MCF 10A (cell line): ENCODE results near the gene ST6GALNAC4. TPM values are rescaled to one million over a fixed set of nuclear protein-coding genes. Genes with fewer than 3 reads are reported as not detected.
"Not testable (repeated sequence)": the region's sequence is repeated elsewhere in the genome, so short reads cannot be mapped to it uniquely, and the experiment has no call there.

Source experiments
- BruUV-seq: library from RNA; stranded (reverse); fragments of 400-500 nt; replicated peaks from 2 replicates; lab custom pipeline; 2021; lab: Mats Ljungman, UMichigan
- CTCF ChIA-PET: fragments of 300-600 bp; sonication (Branson Sonifier 250); formaldehyde crosslinking; extraction: SDS; loops from one replicate; lab custom pipeline; 2021; ENCODE audit warnings: antibody characterized with exemption, inconsistent platforms; lab: Yijun Ruan, JAX
- POLR2A ChIA-PET: fragments of 300-600, 350-650 bp; sonication (Branson Sonifier 250); formaldehyde crosslinking; extraction: SDS; loops from one replicate; lab custom pipeline; 2020; ENCODE audit warnings: antibody characterized with exemption, inconsistent platforms; lab: Yijun Ruan, JAX
- DNase-seq: peaks from one replicate; pipeline ENCODE4 v3.0.0-alpha.2; 2018; ENCODE audit not compliant: unreplicated experiment
- H3K27ac Mint-ChIP-seq: one replicate; pipeline ENCODE4 v1.8.0; 2022; ENCODE audit warnings: mild to moderate bottlenecking, low read depth, mixed read lengths; ENCODE audit not compliant: unreplicated experiment
- H3K27me3 Mint-ChIP-seq: one replicate; pipeline ENCODE4 v1.8.0; 2022; ENCODE audit warnings: mixed read lengths; ENCODE audit not compliant: insufficient read depth, unreplicated experiment
- H3K36me3 Mint-ChIP-seq: one replicate; pipeline ENCODE4 v1.8.0; 2022; ENCODE audit warnings: mild to moderate bottlenecking, moderate library complexity, mixed read lengths; ENCODE audit not compliant: insufficient read depth, unreplicated experiment
- H3K4me1 Mint-ChIP-seq: one replicate; pipeline ENCODE4 v1.8.0; 2022; ENCODE audit warnings: mixed read lengths; ENCODE audit not compliant: insufficient read depth, unreplicated experiment
- H3K4me3 Mint-ChIP-seq: one replicate; pipeline ENCODE4 v1.8.0; 2022; ENCODE audit warnings: mild to moderate bottlenecking, moderate library complexity, mixed read lengths; ENCODE audit not compliant: unreplicated experiment
- H3K9me3 Mint-ChIP-seq: one replicate; pipeline ENCODE4 v1.8.0; 2022; ENCODE audit warnings: mixed read lengths; ENCODE audit not compliant: unreplicated experiment
- CTCF ChIP-seq: fragments of 200-600 bp; IDR thresholded peaks from one replicate; pipeline ENCODE4 v1.8.0; 2022; ENCODE audit warnings: antibody characterized with exemption, mild to moderate bottlenecking; ENCODE audit not compliant: unreplicated experiment
- intact Hi-C: fragments of 100-400 bp; cut with micrococcal nuclease; formaldehyde crosslinking; loops from 2 replicates; pipeline ENCODE4 v1.14.1; 2022
- total RNA-seq: library from RNA; stranded (reverse); gene quantifications from 2 replicates; pipeline ENCODE4 v1.2.3, GENCODE V29; 2022

Gene ST6GALNAC4
- total RNA-seq, 1 experiment from 2014 or later, result 39.5 TPM

GRCh38 chr9:127872369-127873222, 44.2 kb downstream of the ST6GALNAC4 start:
- CTCF ChIA-PET, result interaction anchor here (0.6 to 1.9 kb wide), 9 partner anchors 8 to 138 kb away, joined by 3 to 7 read pairs (median 3); partner anchors contain the start of gene TOR2A
- no peak for TF ChIP-seq CTCF

GRCh38 chr9:127871531-127871930, 45.3 kb downstream of the ST6GALNAC4 start:
- no peaks in the 10 kb centered on the region for H3K9me3 Mint-ChIP-seq
- H3K4me3 Mint-ChIP-seq, result no peak overlapping the region
- H3K36me3 Mint-ChIP-seq, result peaks cover 7% of the 10 kb centered on the region
- CTCF ChIA-PET, result interaction anchor here (1.5 to 2.9 kb wide), 3 partner anchors 50 to 87 kb away, joined by 8 to 19 read pairs (median 13); no protein-coding TSS in a partner anchor
- no TSS peak for BruUV-seq
- peaks cover 9% of the 10 kb centered on the region for H3K4me1 Mint-ChIP-seq
- no peak for DNase-seq
- POLR2A ChIA-PET, result interaction anchor here (0.6 to 1.0 kb wide), 2 partner anchors 71 to 86 kb away, joined by 3 to 4 read pairs; partner anchors contain the start of gene CDK9
- H3K27me3 Mint-ChIP-seq, result no peaks in the 10 kb centered on the region
- intact Hi-C loops, result no loop called here
- H3K27ac Mint-ChIP-seq, result no peak overlapping the region
- no peak for TF ChIP-seq CTCF

More at GRCh38 chr9:127872369-127873222, 44.2 kb downstream of the ST6GALNAC4 start:
- Mint-ChIP-seq H3K4me1 (peaks cover 9% of the 10 kb centered on the region), H3K4me3 (no peak overlapping the region), H3K27ac (no peak overlapping the region), H3K27me3 (no peaks in the 10 kb centered on the region), H3K36me3 (peaks cover 11% of the 10 kb centered on the region), H3K9me3 (no peaks in the 10 kb centered on the region)
- no peak for DNase-seq
- POLR2A ChIA-PET, result no interaction called here
- intact Hi-C loops, result no loop called here
- BruUV-seq, result no TSS peak

- POLR2A ChIA-PET, result interaction anchor here (0.6 to 1.0 kb wide), 2 partner anchors 45 to 85 kb away, joined by 3 read pairs; partner anchors contain the start of gene CDK9
- no peak for TF ChIP-seq CTCF
- Mint-ChIP-seq H3K4me3 (no peak overlapping the region), H3K36me3 (peaks cover 8% of the 10 kb centered on the region), H3K27me3 (no peaks in the 10 kb centered on the region), H3K4me1 (peaks cover 8% of the 10 kb centered on the region), H3K27ac (no peak overlapping the region), H3K9me3 (no peaks in the 10 kb centered on the region)
- CTCF ChIA-PET, result interaction anchor here (0.6 to 2.9 kb wide), 14 partner anchors 10 to 286 kb away, joined by 3 to 19 read pairs (median 6); partner anchors contain the start of genes ENG and TOR2A
- no TSS peak for BruUV-seq
- DNase-seq, result no peak
- intact Hi-C loops, result loop anchor here (1.0 kb wide), 3 partner anchors 85 to 281 kb away; partner anchors contain the start of genes CDK9 and TOR2A
Observed at GRCh38 chr9:127870887-127871286, 46.0 kb downstream of the ST6GALNAC4 start.

- not testable (repeated sequence) for H3K27me3 Mint-ChIP-seq, DNase-seq, H3K4me1 Mint-ChIP-seq, BruUV-seq, H3K4me3 Mint-ChIP-seq, H3K27ac Mint-ChIP-seq, H3K9me3 Mint-ChIP-seq
- intact Hi-C loops, result loop anchor here (1.0 kb wide), 3 partner anchors 84 to 280 kb away; partner anchors contain the start of genes CDK9 and TOR2A
- H3K36me3 Mint-ChIP-seq, result peaks cover 13% of the 10 kb centered on the region
- ChIA-PET CTCF (interaction anchor here (0.6 to 2.9 kb wide), 32 partner anchors 10 to 1113 kb away, joined by 3 to 19 read pairs (median 4); partner anchors contain the start of genes ENG, SLC2A8 and TOR2A), POLR2A (interaction anchor here (0.6 to 1.6 kb wide), 8 partner anchors 29 to 135 kb away, joined by 3 to 9 read pairs (median 4); partner anchors contain the start of genes CDK9, ST6GALNAC6 and TOR2A)
Observed at GRCh38 chr9:127870153-127870491, 46.7 kb downstream of the ST6GALNAC4 start.
